Prostate gland (tissue), 2 donors: ENCODE data around the gene FILIP1. TPM values are rescaled to one million over a fixed set of nuclear protein-coding genes. Genes with fewer than 3 reads are reported as not detected.

Source experiments
- DNase-seq: peaks from one replicate; pipeline ENCODE4 v3.0.0-alpha.2; 2019; ENCODE audit warnings: low spot score
- H3K27ac ChIP-seq, 2 donors: fragments of 200-600 bp; sonication (generic); 2 replicates each; pipeline ENCODE4 v1.5.1; 2017 to 2019
- H3K27me3 ChIP-seq: fragments of 200-600 bp; sonication (generic); replicated peaks from 2 replicates; pipeline ENCODE4 v1.5.1; 2019; ENCODE audit not compliant: insufficient read depth
- H3K36me3 ChIP-seq, 2 donors: fragments of 200-600 bp; sonication (generic); 1 replicate in 1 of 2; 2 replicates in 1 of 2; pipeline versions ENCODE4 v1.5.1 to v1.8.1; 2017 to 2019
- H3K4me1 ChIP-seq: fragments of 200-600 bp; sonication (generic); replicated peaks from 2 replicates; pipeline ENCODE4 v1.5.1; 2019
- H3K4me3 ChIP-seq, 2 donors: fragments of 200-600 bp; sonication (generic); 2 replicates each; pipeline ENCODE4 v1.5.1; 2017 to 2019
- H3K9me3 ChIP-seq: fragments of 200-600 bp; sonication (generic); 2 replicates; pipeline ENCODE4 v1.5.1; 2017
- POLR2A ChIP-seq: fragments of 450-650 bp; IDR thresholded peaks from one replicate; pipeline ENCODE4 v1.6.1; 2016; ENCODE audit warnings: antibody characterized with exemption, mild to moderate bottlenecking
- POLR2AphosphoS5 ChIP-seq: sonication (generic); formaldehyde crosslinking; IDR thresholded peaks from one replicate; pipeline ENCODE4 v1.6.1; 2017; ENCODE audit warnings: antibody characterized with exemption
- WGBS: methylation state at CpG from one replicate; pipeline ENCODE4 v1.1.5; 2018; 5-methylcytosine and 5-hydroxymethylcytosine counted together
- intact Hi-C: fragments of 100-400 bp; cut with DNase I; formaldehyde crosslinking; loops from one replicate; pipeline ENCODE4 v1.14.2; 2022
- total RNA-seq, 2 donors: library from RNA; depleted of rRNA; stranded (reverse); fragments of >200 nt; gene quantifications; one replicate each; pipeline ENCODE4 v1.1.0, GENCODE V29; 2016
- TF ChIP-seq, protein P1 (sequence below), 4 experiments: fragments of 200-600 bp in 2 of 4; fragments of 450-650 bp in 2 of 4; sonication (generic) in 2 of 4; IDR thresholded peaks; 1 replicate in 3 of 4; 2 replicates in 1 of 4; pipeline ENCODE4 v1.5.1; 2016 to 2019; ENCODE audit warnings: antibody characterized with exemption in 4 of 4, mild to moderate bottlenecking in 2 of 4, moderate library complexity in 2 of 4

Gene FILIP1
- total RNA-seq, 2 donors from 2014 or later, result 2.1 to 3.3 TPM

DNA sequence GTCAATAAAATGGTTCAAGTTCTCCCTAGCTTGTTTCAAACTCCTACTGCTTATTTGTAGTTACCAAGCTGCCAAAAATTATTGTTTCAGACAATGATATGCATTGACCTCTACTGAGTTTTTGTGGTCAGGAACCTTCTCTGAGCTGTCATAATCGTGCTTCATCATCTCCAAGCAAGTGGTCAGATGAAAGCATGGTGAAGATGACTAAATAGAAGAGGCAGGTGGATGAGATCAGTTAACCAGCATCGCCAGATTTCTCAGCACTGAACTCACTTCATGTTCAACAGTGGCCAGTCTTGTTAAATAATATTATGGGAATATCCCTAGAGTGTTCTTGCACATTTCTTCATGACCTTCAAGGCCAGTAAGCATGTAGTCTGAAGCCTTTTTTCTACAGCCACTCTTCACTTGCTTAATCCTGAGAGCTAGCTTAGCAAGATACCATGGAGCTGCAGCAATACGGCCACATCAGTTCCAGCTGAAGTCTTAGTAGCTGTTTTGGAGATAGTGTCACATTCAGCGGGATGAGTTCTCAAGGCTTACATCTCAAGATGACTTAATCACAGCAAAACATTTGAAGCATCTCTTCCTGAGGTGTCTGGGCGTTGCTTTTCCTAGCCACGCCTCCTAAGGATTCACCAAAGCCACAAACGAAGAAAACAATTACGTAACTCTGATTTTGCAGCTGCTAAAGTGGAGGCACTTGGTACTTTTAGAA lies 107.4 kb downstream of the FILIP1 start:
- H3K4me1 ChIP-seq, result no peaks in the 10 kb centered on the region
- no peaks in the 10 kb centered on the region for H3K9me3 ChIP-seq
- TF ChIP-seq POLR2A (no peak), POLR2AphosphoS5 (no peak)
- TF ChIP-seq, protein P1, sequence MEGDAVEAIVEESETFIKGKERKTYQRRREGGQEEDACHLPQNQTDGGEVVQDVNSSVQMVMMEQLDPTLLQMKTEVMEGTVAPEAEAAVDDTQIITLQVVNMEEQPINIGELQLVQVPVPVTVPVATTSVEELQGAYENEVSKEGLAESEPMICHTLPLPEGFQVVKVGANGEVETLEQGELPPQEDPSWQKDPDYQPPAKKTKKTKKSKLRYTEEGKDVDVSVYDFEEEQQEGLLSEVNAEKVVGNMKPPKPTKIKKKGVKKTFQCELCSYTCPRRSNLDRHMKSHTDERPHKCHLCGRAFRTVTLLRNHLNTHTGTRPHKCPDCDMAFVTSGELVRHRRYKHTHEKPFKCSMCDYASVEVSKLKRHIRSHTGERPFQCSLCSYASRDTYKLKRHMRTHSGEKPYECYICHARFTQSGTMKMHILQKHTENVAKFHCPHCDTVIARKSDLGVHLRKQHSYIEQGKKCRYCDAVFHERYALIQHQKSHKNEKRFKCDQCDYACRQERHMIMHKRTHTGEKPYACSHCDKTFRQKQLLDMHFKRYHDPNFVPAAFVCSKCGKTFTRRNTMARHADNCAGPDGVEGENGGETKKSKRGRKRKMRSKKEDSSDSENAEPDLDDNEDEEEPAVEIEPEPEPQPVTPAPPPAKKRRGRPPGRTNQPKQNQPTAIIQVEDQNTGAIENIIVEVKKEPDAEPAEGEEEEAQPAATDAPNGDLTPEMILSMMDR (IDR thresholded peaks at IDR 0.05), result no peak
- 81% methylated on average over 8 of the region's 8 CpGs for WGBS
- H3K4me3 ChIP-seq, result no peak overlapping the region
- DNase-seq, result no peak
- intact Hi-C loops, result no loop called here
- no peaks in the 10 kb centered on the region for H3K36me3 ChIP-seq
- H3K27ac ChIP-seq, result no peak overlapping the region
- no peaks in the 10 kb centered on the region for H3K27me3 ChIP-seq

DNA sequence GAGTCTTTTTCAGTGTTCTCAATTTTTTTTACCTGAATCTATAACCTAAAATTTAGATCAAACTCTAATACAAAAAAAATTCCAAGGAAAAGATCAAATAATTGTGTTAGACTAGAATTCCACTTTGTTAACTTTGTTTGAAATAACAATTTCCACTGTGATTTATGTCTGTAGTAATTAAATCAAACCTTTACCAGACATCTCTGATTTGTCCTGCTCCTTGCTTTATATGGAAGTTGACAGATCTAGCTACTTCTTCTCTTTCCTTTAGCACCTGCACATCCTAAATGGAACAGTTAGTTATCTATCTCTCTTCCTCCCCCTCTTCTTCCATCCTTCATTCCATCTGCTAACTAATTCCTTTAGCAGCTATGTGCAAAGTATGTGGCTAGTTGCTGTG lies 109.5 kb downstream of the FILIP1 start:
- intact Hi-C loops, result no loop called here
- TF ChIP-seq POLR2AphosphoS5 (no peak), POLR2A (no peak)
- TF ChIP-seq, protein P1 (IDR thresholded peaks at IDR 0.05), result no peak
- DNase-seq, result no peak
- H3K36me3 ChIP-seq, result no peaks in the 10 kb centered on the region
- no peak overlapping the region for H3K27ac ChIP-seq
- H3K4me3 ChIP-seq, result no peak overlapping the region
- no peaks in the 10 kb centered on the region for H3K9me3 ChIP-seq
- H3K4me1 ChIP-seq, result no peaks in the 10 kb centered on the region
- H3K27me3 ChIP-seq, result no peaks in the 10 kb centered on the region

DNA sequence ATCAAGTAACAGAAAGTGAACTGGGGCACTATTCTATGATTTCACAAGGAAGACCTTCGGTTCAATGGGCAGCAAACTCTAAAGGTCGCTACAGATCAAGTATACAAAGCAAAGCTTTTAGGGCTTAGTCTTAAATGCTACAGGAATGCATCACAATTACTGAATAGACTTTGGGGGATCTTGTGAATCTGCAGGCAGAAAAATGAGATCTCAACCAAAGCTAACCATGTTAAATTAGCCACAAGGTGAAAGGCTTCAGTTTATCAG lies 111.0 kb downstream of the FILIP1 start:
- no peaks in the 10 kb centered on the region for H3K4me1 ChIP-seq
- 66% methylated on average over 2 of the region's 2 CpGs for WGBS
- H3K4me3 ChIP-seq, result no peak overlapping the region
- TF ChIP-seq, protein P1 (IDR thresholded peaks at IDR 0.05), result no peak
- TF ChIP-seq POLR2AphosphoS5, result no peak
- TF ChIP-seq POLR2A, result no peak
- H3K36me3 ChIP-seq, result no peaks in the 10 kb centered on the region
- H3K27ac ChIP-seq, result no peak overlapping the region
- no peaks in the 10 kb centered on the region for H3K27me3 ChIP-seq
- intact Hi-C loops, result no loop called here
- no peak for DNase-seq
- no peaks in the 10 kb centered on the region for H3K9me3 ChIP-seq

DNA sequence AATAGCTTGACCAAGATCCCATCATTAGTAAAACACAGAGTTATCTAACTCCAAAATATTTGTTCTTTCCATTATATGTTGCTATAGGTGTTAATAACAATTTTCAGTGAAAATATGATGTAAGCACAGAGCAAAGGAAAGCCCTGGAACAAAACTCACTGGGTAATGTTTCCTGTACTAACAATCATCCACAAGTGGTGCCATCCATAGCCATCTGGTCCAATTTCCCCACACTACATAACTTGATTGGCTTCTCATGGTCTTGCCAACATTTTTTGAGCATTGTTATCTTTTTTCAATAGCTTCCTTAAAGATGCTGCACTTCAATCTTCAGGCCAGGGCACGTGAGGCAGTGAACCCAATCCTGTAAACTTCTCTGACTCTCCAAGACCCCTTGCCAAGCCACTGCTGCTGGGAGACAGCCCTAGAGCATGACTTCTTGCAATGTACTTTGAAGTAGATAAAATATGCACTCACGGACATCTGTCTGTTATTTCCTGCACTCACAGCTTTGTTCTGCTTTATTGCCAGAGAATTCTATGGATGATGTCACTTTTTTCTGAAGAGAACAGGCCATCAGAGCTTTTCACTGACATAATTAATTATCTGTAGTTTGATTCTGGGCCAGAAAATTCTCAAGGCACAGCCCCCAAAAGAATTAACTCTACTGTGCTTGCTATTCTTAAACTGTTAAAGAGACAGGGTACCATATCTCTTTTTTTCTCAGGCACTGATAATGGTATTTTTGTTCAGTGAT lies 111.5 kb downstream of the FILIP1 start:
- H3K4me3 ChIP-seq, result no peak overlapping the region
- no peaks in the 10 kb centered on the region for H3K4me1 ChIP-seq
- no peaks in the 10 kb centered on the region for H3K9me3 ChIP-seq
- no peak for DNase-seq
- H3K27ac ChIP-seq, result no peak overlapping the region
- no peaks in the 10 kb centered on the region for H3K27me3 ChIP-seq
- WGBS, result 14% methylated on average over 2 of the region's 2 CpGs
- no peaks in the 10 kb centered on the region for H3K36me3 ChIP-seq
- intact Hi-C loops, result no loop called here
- TF ChIP-seq POLR2AphosphoS5 (no peak), POLR2A (no peak)
- TF ChIP-seq, protein P1 (IDR thresholded peaks at IDR 0.05), result no peak

DNA sequence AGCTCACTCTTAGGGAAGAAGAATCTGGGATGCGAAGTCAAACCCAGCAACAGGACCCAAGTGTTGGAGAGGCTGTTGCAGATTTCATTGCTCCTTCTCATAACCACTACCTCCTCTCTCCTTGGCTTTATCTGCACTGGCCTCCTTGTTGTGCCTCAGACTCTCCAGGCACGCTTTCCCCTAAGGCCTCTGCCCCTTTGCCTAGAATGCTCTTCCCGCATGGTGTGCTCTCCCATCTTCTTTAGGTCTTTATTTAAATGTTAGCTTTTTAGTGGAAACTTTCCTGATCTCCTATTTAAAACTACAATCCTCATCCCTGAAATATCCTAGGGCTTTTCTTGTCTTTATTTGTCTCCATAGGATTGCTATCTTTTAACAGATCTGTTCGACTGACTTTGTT lies 114.1 kb downstream of the FILIP1 start:
- DNase-seq, result no peak
- Histone ChIP-seq H3K36me3 (no peaks in the 10 kb centered on the region), H3K9me3 (no peaks in the 10 kb centered on the region), H3K4me3 (no peak overlapping the region), H3K4me1 (no peaks in the 10 kb centered on the region), H3K27ac (no peak overlapping the region), H3K27me3 (no peaks in the 10 kb centered on the region)
- TF ChIP-seq POLR2A (no peak), POLR2AphosphoS5 (no peak)
- TF ChIP-seq, protein P1 (IDR thresholded peaks at IDR 0.05), result no peak
- intact Hi-C loops, result no loop called here
- 84% methylated on average over 4 of the region's 4 CpGs for WGBS
